ENCODE data around the gene UQCC2. TPM values are rescaled to one million over a fixed set of nuclear protein-coding genes. Genes with fewer than 3 reads are reported as not detected.

UQCC2 gene
- total and polyA plus RNA-seq, 2 of the 8 experiments (the other 6 are each of a cell fraction or from before 2014, with no cell fraction given), result 52.1 to 104 TPM

- Histone ChIP-seq H3K4me3 (ENCODE audit: extremely low read depth in 1 of 4, insufficient read depth in 2 of 4, low read depth in 3 of 4, low read length in 4 of 4) (no peak overlapping the region), H4K91ac (replicated peaks; ENCODE audit: insufficient read length, low read length) (no peak overlapping the region), H2BK120ac (replicated peaks; ENCODE audit: low read depth, low read length) (no peak overlapping the region), H2BK15ac (ENCODE audit: low read length) (no peak overlapping the region), H3K56ac (replicated peaks; ENCODE audit: insufficient read length, low read depth, low read length) (no peak overlapping the region), H3K79me1 (ENCODE audit: low read depth, low read length) (no peaks in the 10 kb centered on the region), H3K18ac (ENCODE audit: extremely low read depth, low read length) (no peak overlapping the region), H3K36me3 (ENCODE audit: control insufficient read depth in 2 of 4, insufficient read depth in 4 of 4, low read length in 3 of 4) (peaks cover 4 to 10% (median 7%) of the 10 kb centered on the region in 4 experiments; a peak in 6 of 8 replicates), H2AK5ac (ENCODE audit: low read depth, low read length) (no peak overlapping the region), H3K4me2 (ENCODE audit: insufficient read depth in 1 of 2, low read depth in 2 of 2, low read length in 2 of 2) (no peak overlapping the region), H3K79me2 (ENCODE audit: control insufficient read depth in 1 of 2, insufficient read depth in 2 of 2, low read length in 2 of 2) (no peaks in the 10 kb centered on the region), H2AFZ (ENCODE audit: low read length) (no peak overlapping the region), H4K8ac (ENCODE audit: extremely low read depth, insufficient read depth, low read length) (no peak overlapping the region), H3K4me1 (replicated peaks in 1 of 4; ENCODE audit: control insufficient read depth in 3 of 4, insufficient read depth in 4 of 4, low read length in 3 of 4) (no peaks in the 10 kb centered on the region), H2BK20ac (ENCODE audit: low read length) (no peak overlapping the region), H3K23ac (ENCODE audit: insufficient read length) (no peak overlapping the region), H3K9ac (replicated peaks in 1 of 4; ENCODE audit: extremely low read depth in 1 of 4, low read depth in 3 of 4, low read length in 3 of 4) (no peak overlapping the region), H3K4ac (replicated peaks; ENCODE audit: insufficient read length, low read depth, low read length) (no peak overlapping the region), H4K5ac (ENCODE audit: insufficient read length, low read depth, low read length) (no peak overlapping the region), H3K14ac (ENCODE audit: insufficient read length) (no peak overlapping the region), H2BK12ac (ENCODE audit: low read depth, low read length) (no peak overlapping the region), H4K20me1 (replicated peaks in 1 of 2; ENCODE audit: control insufficient read depth in 1 of 2, insufficient read depth in 2 of 2, low read length in 2 of 2) (peaks cover 0 to 5% of the 10 kb centered on the region in 2 experiments), H2BK5ac (ENCODE audit: low read depth, low read length) (no peak overlapping the region), H3K9me3 (ENCODE audit: insufficient read depth in 2 of 2, low read depth in 1 of 2, low read length in 1 of 2) (no peaks in the 10 kb centered on the region), H3K23me2 (ENCODE audit: low read depth, low read length) (no peaks in the 10 kb centered on the region), H3K27me3 (replicated peaks in 1 of 4; ENCODE audit: control insufficient read depth in 3 of 4, extremely low read depth in 1 of 4, insufficient read depth in 3 of 4, low read length in 3 of 4) (no peaks in the 10 kb centered on the region), H3K27ac (ENCODE audit: low read depth, low read length) (no peak overlapping the region)
- TF ChIP-seq GABPA (IDR thresholded peaks at IDR 0.05; ENCODE audit: borderline replicate concordance, insufficient read depth, low read length) (no peak), SUZ12 (IDR thresholded peaks at IDR 0.05; ENCODE audit: low read length) (no peak), ATF2 (IDR thresholded peaks at IDR 0.05; ENCODE audit: low read length) (no peak), KDM4A (IDR thresholded peaks at IDR 0.05; ENCODE audit: low read depth, low read length, severe bottlenecking) (no peak), SIX5 (IDR thresholded peaks at IDR 0.05; ENCODE audit: low read depth, low read length) (no peak), BRCA1 (IDR thresholded peaks at IDR 0.05; ENCODE audit: low read depth, low read length) (no peak), MAX (IDR thresholded peaks at IDR 0.05) (no peak), RFX5 (IDR thresholded peaks at IDR 0.05; ENCODE audit: borderline replicate concordance, low read depth, low read length) (no peak), RNF2 (IDR thresholded peaks at IDR 0.05; ENCODE audit: borderline replicate concordance, low read depth, low read length, missing control alignments, poor library complexity, severe bottlenecking) (no peak), BACH1 (IDR thresholded peaks at IDR 0.05; ENCODE audit: low read length) (no peak)
- POLR2A ChIA-PET (ENCODE audit: partially characterized antibody), result interaction anchor here (0.7 to 1.8 kb wide), 3 partner anchors 11 to 73 kb away, joined by 3 to 4 read pairs (median 4); no protein-coding TSS in a partner anchor
- FAIRE-seq (no peak), DNase-seq (ENCODE audit: low read depth in 1 of 2, low spot score in 2 of 2) (no peak)
- 83% methylated on average over 5 of the region's 5 CpGs; no CpG with 5 or more reads in 1 of the 2 experiments for WGBS, 2 experiments (ENCODE audit: extremely low coverage in 1 of 2, insufficient coverage in 1 of 2, insufficient read length in 1 of 2, insufficient replicate concordance in 2 of 2, low coverage in 1 of 2, low lambda C conversion rate in 2 of 2, missing lambda C conversion rate in 1 of 2)
- CTCF ChIA-PET (ENCODE audit: partially characterized antibody), result interaction anchor here (0.7 to 12.7 kb wide), 4 partner anchors 7 to 437 kb away, joined by 3 to 102 read pairs (median 4); no protein-coding TSS in a partner anchor
Observed at GRCh38 chr6:33663028-33663427, 48.5 kb downstream of the UQCC2 start.
